ENCODE results near the gene GPC3.

GRCh38 chrX:133699023-133699728, 286.2 kb downstream of the GPC3 start:
- TF ChIP-seq USF2 (IDR thresholded peaks at IDR 0.05; ENCODE audit: borderline replicate concordance, low read depth, low read length) = no peak
- TF ChIP-seq, protein P1, sequence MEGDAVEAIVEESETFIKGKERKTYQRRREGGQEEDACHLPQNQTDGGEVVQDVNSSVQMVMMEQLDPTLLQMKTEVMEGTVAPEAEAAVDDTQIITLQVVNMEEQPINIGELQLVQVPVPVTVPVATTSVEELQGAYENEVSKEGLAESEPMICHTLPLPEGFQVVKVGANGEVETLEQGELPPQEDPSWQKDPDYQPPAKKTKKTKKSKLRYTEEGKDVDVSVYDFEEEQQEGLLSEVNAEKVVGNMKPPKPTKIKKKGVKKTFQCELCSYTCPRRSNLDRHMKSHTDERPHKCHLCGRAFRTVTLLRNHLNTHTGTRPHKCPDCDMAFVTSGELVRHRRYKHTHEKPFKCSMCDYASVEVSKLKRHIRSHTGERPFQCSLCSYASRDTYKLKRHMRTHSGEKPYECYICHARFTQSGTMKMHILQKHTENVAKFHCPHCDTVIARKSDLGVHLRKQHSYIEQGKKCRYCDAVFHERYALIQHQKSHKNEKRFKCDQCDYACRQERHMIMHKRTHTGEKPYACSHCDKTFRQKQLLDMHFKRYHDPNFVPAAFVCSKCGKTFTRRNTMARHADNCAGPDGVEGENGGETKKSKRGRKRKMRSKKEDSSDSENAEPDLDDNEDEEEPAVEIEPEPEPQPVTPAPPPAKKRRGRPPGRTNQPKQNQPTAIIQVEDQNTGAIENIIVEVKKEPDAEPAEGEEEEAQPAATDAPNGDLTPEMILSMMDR (IDR thresholded peaks at IDR 0.05) = no peak

All from SK-N-SH (cell line).